ENCODE measurements around the gene CPED1.
A peak's percentile ranks its signal among the peaks of the same experiment; 100 is the strongest.

- TF ChIP-seq, protein P1, sequence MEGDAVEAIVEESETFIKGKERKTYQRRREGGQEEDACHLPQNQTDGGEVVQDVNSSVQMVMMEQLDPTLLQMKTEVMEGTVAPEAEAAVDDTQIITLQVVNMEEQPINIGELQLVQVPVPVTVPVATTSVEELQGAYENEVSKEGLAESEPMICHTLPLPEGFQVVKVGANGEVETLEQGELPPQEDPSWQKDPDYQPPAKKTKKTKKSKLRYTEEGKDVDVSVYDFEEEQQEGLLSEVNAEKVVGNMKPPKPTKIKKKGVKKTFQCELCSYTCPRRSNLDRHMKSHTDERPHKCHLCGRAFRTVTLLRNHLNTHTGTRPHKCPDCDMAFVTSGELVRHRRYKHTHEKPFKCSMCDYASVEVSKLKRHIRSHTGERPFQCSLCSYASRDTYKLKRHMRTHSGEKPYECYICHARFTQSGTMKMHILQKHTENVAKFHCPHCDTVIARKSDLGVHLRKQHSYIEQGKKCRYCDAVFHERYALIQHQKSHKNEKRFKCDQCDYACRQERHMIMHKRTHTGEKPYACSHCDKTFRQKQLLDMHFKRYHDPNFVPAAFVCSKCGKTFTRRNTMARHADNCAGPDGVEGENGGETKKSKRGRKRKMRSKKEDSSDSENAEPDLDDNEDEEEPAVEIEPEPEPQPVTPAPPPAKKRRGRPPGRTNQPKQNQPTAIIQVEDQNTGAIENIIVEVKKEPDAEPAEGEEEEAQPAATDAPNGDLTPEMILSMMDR (conservative IDR thresholded peaks at IDR 0.05; ENCODE audit: low read length): peak; percentile 72
- no peak for TF ChIP-seq EZH2phosphoT487 (IDR thresholded peaks at IDR 0.05; ENCODE audit: borderline replicate concordance, low read depth, low read length)
Measured at GRCh38 chr7:121337398-121337797, 348.9 kb downstream of the CPED1 start.

Data from OCI-LY7 (cell line).